Activated CD4-positive, alpha-beta T cell treated with anti-CD3 and anti-CD28 coated beads for 24 hours (primary cell): Measurements from ENCODE around the gene RPL18.
A peak's percentile ranks its signal among the peaks of the same experiment; 100 is the strongest.
"Not testable (repeated sequence)": the region's sequence is repeated elsewhere in the genome, so short reads cannot be mapped to it uniquely, and the experiment has no call there.

Experiments used
- DNase-seq, 2 donors: peaks; one replicate each; pipeline ENCODE4 v3.0.0-alpha.2; 2020; ENCODE audit warnings: low read depth in 2 of 2

RPL18 gene

GRCh38 chr19:48644839-48645619, 26.1 kb upstream of the RPL18 start:
- DNase-seq, result peak in 1 of 2 donors; percentile 56

GRCh38 chr19:48644355-48644754, 25.4 kb upstream of the RPL18 start:
- DNase-seq, result no peak

GRCh38 chr19:48642862-48643261, 23.9 kb upstream of the RPL18 start:
- DNase-seq, result no peak

GRCh38 chr19:48641850-48642249, 22.9 kb upstream of the RPL18 start:
- DNase-seq, result no peak

GRCh38 chr19:48639483-48640375, 20.8 kb upstream of the RPL18 start:
- no peak for DNase-seq

- no peak for DNase-seq
Measured at GRCh38 chr19:48638831-48639381, 19.9 kb upstream of the RPL18 start.

GRCh38 chr19:48637948-48638830, 19.2 kb upstream of the RPL18 start:
- DNase-seq, result peak in 1 of 2 donors; percentile 70

- peak; percentile 97 to 98 for DNase-seq
Measured at GRCh38 chr19:48637449-48637947, 18.5 kb upstream of the RPL18 start.

- no peak for DNase-seq
Measured at GRCh38 chr19:48636859-48637448, 18.0 kb upstream of the RPL18 start, which contains the start of gene DBP. TSS of gene DBP (minus strand) at chr19:48637379. CDS start at chr19:48636994, 385 bp downstream.

GRCh38 chr19:48635966-48636858, 17.2 kb upstream of the RPL18 start:
- DNase-seq, result no peak

- peak; percentile 66 for DNase-seq
Measured at GRCh38 chr19:48635263-48635965, 16.4 kb upstream of the RPL18 start.

GRCh38 chr19:48634424-48635262, 15.7 kb upstream of the RPL18 start:
- DNase-seq, result peak; percentile 92 to 93

GRCh38 chr19:48634036-48634342, 15.0 kb upstream of the RPL18 start:
- no peak for DNase-seq

- DNase-seq, result no peak
Measured at GRCh38 chr19:48633148-48634035, 14.4 kb upstream of the RPL18 start.

- no peak for DNase-seq
Measured at GRCh38 chr19:48632692-48633147, 13.7 kb upstream of the RPL18 start.

- not testable (repeated sequence) for DNase-seq
Measured at GRCh38 chr19:48632286-48632685, 13.3 kb upstream of the RPL18 start.

- DNase-seq, result no peak
Measured at GRCh38 chr19:48631225-48631624, 12.2 kb upstream of the RPL18 start.
